HepG2 (cell line): ENCODE results near the gene DTHD1. TPM values are rescaled to one million over a fixed set of nuclear protein-coding genes. Genes with fewer than 3 reads are reported as not detected.

ENCODE experiments used
- ATAC-seq: fragments of 200-7000 bp; cut with Tn5 transposase; 3 replicates; pipeline ENCODE4 v1.9.1; 2020; ENCODE audit warnings: mild to moderate bottlenecking, moderate library complexity
- BruUV-seq: library from RNA; stranded (reverse); fragments of 400-500 nt; replicated peaks from 2 replicates; lab custom pipeline; 2021; lab: Mats Ljungman, UMichigan
- CTCF ChIA-PET: fragments of 300-600 bp; formaldehyde crosslinking; extraction: SDS; loops from one replicate; lab custom pipeline; 2021; ENCODE audit warnings: low total read pairs, inconsistent platforms, low intra/inter-chr PET ratio; lab: Yijun Ruan, JAX
- POLR2A ChIA-PET: fragments of 350-600 bp; sonication (Branson Sonifier 250); formaldehyde crosslinking; loops from one replicate; lab custom pipeline; 2020; ENCODE audit warnings: antibody characterized with exemption, inconsistent platforms; lab: Yijun Ruan, JAX
- DNase-seq: peaks from one replicate; pipeline ENCODE4 v3.0.0-alpha.2; 2015; ENCODE audit warnings: low spot score
- FAIRE-seq: peaks from 3 replicates; lab custom pipeline; 2011; peaks lifted over from hg19 to GRCh38; lab: Jason Lieb, UNC
- H2AFZ ChIP-seq: one replicate; pipeline ENCODE4 v1.6.1; 2011; ENCODE audit warnings: low read length, inconsistent platforms
- H3K27ac ChIP-seq: fragments of 300-600 bp; 3 replicates; pipeline ENCODE4 v1.8.0; 2011; ENCODE audit warnings: mixed run types, mild to moderate bottlenecking, mixed read lengths, low read length, inconsistent platforms; ENCODE audit not compliant: insufficient read depth; ENCODE audit errors: extremely low read length
- H3K27me3 ChIP-seq, 2 experiments: fragments of 200-600 bp in 1 of 2; 2 replicates in 1 of 2; 3 replicates in 1 of 2; pipeline versions ENCODE4 v1.6.0 to v1.8.0; 2011; ENCODE audit warnings: low read length in 2 of 2, mild to moderate bottlenecking in 2 of 2, moderate library complexity in 2 of 2, inconsistent platforms in 1 of 2; ENCODE audit not compliant: insufficient read depth in 2 of 2, control insufficient read depth in 1 of 2
- H3K36me3 ChIP-seq, 2 experiments: fragments of 200-600 bp in 1 of 2; replicated peaks in 1 of 2; 2 replicates in 1 of 2; 3 replicates in 1 of 2; pipeline versions ENCODE4 v1.5.1 to v1.8.0; 2011; ENCODE audit warnings: low read length in 2 of 2, inconsistent platforms in 1 of 2; ENCODE audit not compliant: insufficient read depth in 2 of 2, control insufficient read depth in 1 of 2
- H3K4me1 ChIP-seq: 2 replicates; pipeline ENCODE4 v1.5.1; 2012; ENCODE audit warnings: low read length, inconsistent platforms; ENCODE audit not compliant: insufficient read depth
- H3K4me2 ChIP-seq: 2 replicates; pipeline ENCODE4 v1.6.0; 2011; ENCODE audit warnings: low read depth, low read length, inconsistent platforms
- H3K4me3 ChIP-seq, 3 experiments: fragments of 200-600 bp in 1 of 3; sonication (generic), shearing (Covaris generic) in 1 of 3; replicated peaks in 1 of 3; 2 replicates each; pipeline ENCODE4 v1.5.1; 2011 to 2016; ENCODE audit warnings: low read length in 3 of 3, inconsistent platforms in 2 of 3, low read depth in 2 of 3, mild to moderate bottlenecking in 2 of 3, control low read depth in 1 of 3, mixed read lengths in 1 of 3; ENCODE audit not compliant: insufficient read depth in 1 of 3
- H3K79me2 ChIP-seq: one replicate; pipeline ENCODE4 v1.6.1; 2011; ENCODE audit warnings: low read length, inconsistent platforms; ENCODE audit not compliant: insufficient read depth
- H3K9ac ChIP-seq: 2 replicates; pipeline ENCODE4 v1.6.0; 2011; ENCODE audit warnings: mild to moderate bottlenecking, low read depth, low read length, inconsistent platforms; ENCODE audit not compliant: insufficient read depth
- H3K9me3 ChIP-seq: 2 replicates; pipeline ENCODE4 v1.5.1; 2012; ENCODE audit warnings: mild to moderate bottlenecking, low read length
- H4K20me1 ChIP-seq: 2 replicates; pipeline ENCODE4 v1.6.0; 2011; ENCODE audit warnings: inconsistent platforms, mild to moderate bottlenecking, low read length, moderate library complexity; ENCODE audit not compliant: insufficient read depth
- FOXM1 ChIP-seq: sonication (generic); formaldehyde crosslinking; IDR thresholded peaks from 2 replicates; pipeline ENCODE4 v1.5.0; 2020; ENCODE audit warnings: missing genetic modification reagents
- GMEB1 ChIP-seq: sonication (generic); formaldehyde crosslinking; IDR thresholded peaks from 2 replicates; pipeline ENCODE4 v1.5.1; 2020; ENCODE audit warnings: missing genetic modification reagents, mild to moderate bottlenecking, borderline replicate concordance
- MYC ChIP-seq: sonication (generic); formaldehyde crosslinking; IDR thresholded peaks from 2 replicates; pipeline ENCODE4 v1.9.0; 2021; ENCODE audit warnings: missing genetic modification reagents, borderline replicate concordance
- ZNF281 ChIP-seq: sonication (generic); formaldehyde crosslinking; IDR thresholded peaks from 2 replicates; pipeline ENCODE4 v1.4.0; 2020; ENCODE audit warnings: missing genetic modification reagents, borderline replicate concordance
- ZNF619 ChIP-seq: sonication (generic); formaldehyde crosslinking; IDR thresholded peaks from 2 replicates; pipeline ENCODE4 v1.4.0; 2020; ENCODE audit warnings: mild to moderate bottlenecking, missing genetic modification reagents
- WGBS: methylation state at CpG from one replicate; pipeline ENCODE4 v1.1.6; 2017; ENCODE audit warnings: low lambda C conversion rate; 5-methylcytosine and 5-hydroxymethylcytosine counted together
- in situ Hi-C: cut with HindIII; loops from 2 replicates; pipeline ENCODE4 v1.10.0; 2017; ENCODE audit warnings: low pct_unique_long_range_greater_than_20kb; ENCODE audit not compliant: extremely low pct_ligation_motif_present
- intact Hi-C: fragments of 100-400 bp; cut with micrococcal nuclease; formaldehyde crosslinking; loops from one replicate; pipeline ENCODE4 v1.10.0; 2022; ENCODE audit not compliant: unreplicated experiment
- polyA plus RNA-seq, 8 experiments: library from polyadenylated mRNA; depleted of rRNA in 3 of 8; stranded (reverse) in 7 of 8; unstranded in 1 of 8; fragments of >200 nt; fragmentation: Illumina TruSeq in 4 of 8; extraction: Trizol in 4 of 8; gene quantifications; 2 replicates each; pipeline versions ENCODE4 v1.2.1 to v1.2.3, GENCODE V29; 2011 to 2016; ENCODE audit warnings: low read depth in 4 of 8, missing spikeins in 1 of 8, mixed read lengths in 1 of 8; ENCODE audit not compliant: insufficient read depth in 1 of 8
- total RNA-seq, 5 experiments: library from RNA; depleted of rRNA; stranded (reverse); fragments of >200 nt; fragmentation: Illumina TruSeq; extraction: Trizol; gene quantifications; 2 replicates each; pipeline ENCODE4 v1.2.3, GENCODE V29; 2016; ENCODE audit warnings: low read depth in 1 of 5
- TF ChIP-seq, protein P1 (sequence below): sonication (generic); formaldehyde crosslinking; IDR thresholded peaks from 2 replicates; pipeline ENCODE4 v1.9.0; 2022; ENCODE audit warnings: missing genetic modification reagents, mild to moderate bottlenecking, borderline replicate concordance
- TF ChIP-seq, protein P2 (sequence below): sonication (generic); formaldehyde crosslinking; IDR thresholded peaks from 2 replicates; pipeline ENCODE4 v1.9.0; 2021; ENCODE audit warnings: missing genetic modification reagents, borderline replicate concordance
- TF ChIP-seq, protein P3 (sequence below): sonication (generic); formaldehyde crosslinking; IDR thresholded peaks from 2 replicates; pipeline ENCODE4 v1.4.0; 2020; ENCODE audit warnings: mild to moderate bottlenecking, missing genetic modification reagents, borderline replicate concordance

The DTHD1 gene
- total and polyA plus RNA-seq, 2 of the 13 experiments (the other 11 are each of a cell fraction or from before 2014, with no cell fraction given), result not detected

DNA sequence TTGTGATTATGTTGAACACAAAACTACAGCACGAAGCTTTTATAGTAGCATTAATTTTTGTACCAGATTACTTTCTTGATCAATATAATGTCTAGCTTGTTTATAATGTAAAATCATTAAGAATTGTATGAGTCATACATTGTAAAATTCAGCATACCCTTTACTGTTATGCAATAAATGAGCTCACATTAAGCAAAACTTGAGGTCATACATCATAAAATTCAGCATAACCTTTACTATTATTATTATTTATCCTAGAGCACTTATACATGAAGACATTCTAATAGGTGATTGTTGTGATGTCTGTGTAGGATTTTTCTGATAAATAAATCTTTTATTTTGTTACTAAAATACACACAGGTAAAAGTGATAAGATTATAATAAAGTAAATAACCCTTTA lies 49.4 kb downstream of the DTHD1 start (continued):
- TF ChIP-seq, protein P1, sequence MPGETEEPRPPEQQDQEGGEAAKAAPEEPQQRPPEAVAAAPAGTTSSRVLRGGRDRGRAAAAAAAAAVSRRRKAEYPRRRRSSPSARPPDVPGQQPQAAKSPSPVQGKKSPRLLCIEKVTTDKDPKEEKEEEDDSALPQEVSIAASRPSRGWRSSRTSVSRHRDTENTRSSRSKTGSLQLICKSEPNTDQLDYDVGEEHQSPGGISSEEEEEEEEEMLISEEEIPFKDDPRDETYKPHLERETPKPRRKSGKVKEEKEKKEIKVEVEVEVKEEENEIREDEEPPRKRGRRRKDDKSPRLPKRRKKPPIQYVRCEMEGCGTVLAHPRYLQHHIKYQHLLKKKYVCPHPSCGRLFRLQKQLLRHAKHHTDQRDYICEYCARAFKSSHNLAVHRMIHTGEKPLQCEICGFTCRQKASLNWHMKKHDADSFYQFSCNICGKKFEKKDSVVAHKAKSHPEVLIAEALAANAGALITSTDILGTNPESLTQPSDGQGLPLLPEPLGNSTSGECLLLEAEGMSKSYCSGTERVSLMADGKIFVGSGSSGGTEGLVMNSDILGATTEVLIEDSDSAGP, result no peak

DNA sequence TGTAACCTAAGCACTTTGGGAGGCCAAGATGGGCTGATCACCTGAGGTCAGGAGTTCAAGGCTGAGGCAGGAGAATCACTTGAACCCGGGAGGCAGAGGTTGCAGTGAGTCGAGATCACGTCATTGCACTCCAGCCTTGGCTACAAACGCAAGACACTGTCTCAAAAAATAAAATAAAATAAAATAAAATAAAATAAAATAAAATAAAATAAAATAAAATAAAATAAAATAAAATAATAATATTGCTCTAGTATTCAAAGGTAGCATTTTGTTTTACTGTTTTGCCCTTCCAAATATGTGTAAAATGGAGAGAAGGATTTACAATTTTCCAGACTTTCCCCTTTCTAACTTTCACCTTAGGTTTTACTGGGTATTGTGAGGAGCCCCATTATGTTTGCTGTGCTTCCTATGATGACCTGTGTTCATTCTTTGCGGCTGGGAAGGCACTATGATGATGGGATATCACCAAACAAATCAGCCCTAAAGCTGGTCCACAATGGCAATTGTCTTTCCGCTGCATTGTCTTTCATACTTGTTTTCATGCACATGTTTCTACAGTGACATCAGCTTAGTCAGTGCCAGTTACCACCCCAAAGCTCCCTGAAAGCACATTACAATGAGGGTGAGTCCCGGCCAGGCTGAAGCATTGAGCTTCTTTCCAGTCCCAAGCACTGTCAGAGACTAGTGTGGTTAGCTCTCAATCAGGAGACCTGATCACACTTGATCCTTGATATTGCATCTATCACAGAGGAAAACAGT lies 50.8 kb downstream of the DTHD1 start:
- Histone ChIP-seq H3K4me1 (no peaks in the 10 kb centered on the region), H3K27ac (no peak overlapping the region), H2AFZ (no peak overlapping the region), H3K9me3 (no peaks in the 10 kb centered on the region), H3K4me3 (no peak overlapping the region), H4K20me1 (no peaks in the 10 kb centered on the region), H3K36me3 (no peaks in the 10 kb centered on the region), H3K9ac (no peak overlapping the region), H3K4me2 (no peak overlapping the region), H3K79me2 (no peaks in the 10 kb centered on the region), H3K27me3 (no peaks in the 10 kb centered on the region; a peak in 1 of 5 replicates)
- no TSS peak for BruUV-seq
- FAIRE-seq (no peak), DNase-seq (no peak), ATAC-seq (no peak)
- CTCF ChIA-PET, result no interaction called here
- intact Hi-C loops (no loop called here), in situ Hi-C loops (no loop called here)
- POLR2A ChIA-PET, result no interaction called here
- 19% methylated on average over 7 of the region's 7 CpGs for WGBS
- no peak for TF ChIP-seq ZNF281 (CRISPR knock-in tag)
- TF ChIP-seq FOXM1 (CRISPR knock-in tag), result no peak
- no peak for TF ChIP-seq GMEB1
- no peak for TF ChIP-seq MYC (CRISPR knock-in tag)
- TF ChIP-seq, protein P2, sequence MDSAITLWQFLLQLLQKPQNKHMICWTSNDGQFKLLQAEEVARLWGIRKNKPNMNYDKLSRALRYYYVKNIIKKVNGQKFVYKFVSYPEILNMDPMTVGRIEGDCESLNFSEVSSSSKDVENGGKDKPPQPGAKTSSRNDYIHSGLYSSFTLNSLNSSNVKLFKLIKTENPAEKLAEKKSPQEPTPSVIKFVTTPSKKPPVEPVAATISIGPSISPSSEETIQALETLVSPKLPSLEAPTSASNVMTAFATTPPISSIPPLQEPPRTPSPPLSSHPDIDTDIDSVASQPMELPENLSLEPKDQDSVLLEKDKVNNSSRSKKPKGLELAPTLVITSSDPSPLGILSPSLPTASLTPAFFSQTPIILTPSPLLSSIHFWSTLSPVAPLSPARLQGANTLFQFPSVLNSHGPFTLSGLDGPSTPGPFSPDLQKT (CRISPR knock-in tag), result no peak
- no peak for TF ChIP-seq ZNF619 (CRISPR knock-in tag)
- TF ChIP-seq, protein P3, sequence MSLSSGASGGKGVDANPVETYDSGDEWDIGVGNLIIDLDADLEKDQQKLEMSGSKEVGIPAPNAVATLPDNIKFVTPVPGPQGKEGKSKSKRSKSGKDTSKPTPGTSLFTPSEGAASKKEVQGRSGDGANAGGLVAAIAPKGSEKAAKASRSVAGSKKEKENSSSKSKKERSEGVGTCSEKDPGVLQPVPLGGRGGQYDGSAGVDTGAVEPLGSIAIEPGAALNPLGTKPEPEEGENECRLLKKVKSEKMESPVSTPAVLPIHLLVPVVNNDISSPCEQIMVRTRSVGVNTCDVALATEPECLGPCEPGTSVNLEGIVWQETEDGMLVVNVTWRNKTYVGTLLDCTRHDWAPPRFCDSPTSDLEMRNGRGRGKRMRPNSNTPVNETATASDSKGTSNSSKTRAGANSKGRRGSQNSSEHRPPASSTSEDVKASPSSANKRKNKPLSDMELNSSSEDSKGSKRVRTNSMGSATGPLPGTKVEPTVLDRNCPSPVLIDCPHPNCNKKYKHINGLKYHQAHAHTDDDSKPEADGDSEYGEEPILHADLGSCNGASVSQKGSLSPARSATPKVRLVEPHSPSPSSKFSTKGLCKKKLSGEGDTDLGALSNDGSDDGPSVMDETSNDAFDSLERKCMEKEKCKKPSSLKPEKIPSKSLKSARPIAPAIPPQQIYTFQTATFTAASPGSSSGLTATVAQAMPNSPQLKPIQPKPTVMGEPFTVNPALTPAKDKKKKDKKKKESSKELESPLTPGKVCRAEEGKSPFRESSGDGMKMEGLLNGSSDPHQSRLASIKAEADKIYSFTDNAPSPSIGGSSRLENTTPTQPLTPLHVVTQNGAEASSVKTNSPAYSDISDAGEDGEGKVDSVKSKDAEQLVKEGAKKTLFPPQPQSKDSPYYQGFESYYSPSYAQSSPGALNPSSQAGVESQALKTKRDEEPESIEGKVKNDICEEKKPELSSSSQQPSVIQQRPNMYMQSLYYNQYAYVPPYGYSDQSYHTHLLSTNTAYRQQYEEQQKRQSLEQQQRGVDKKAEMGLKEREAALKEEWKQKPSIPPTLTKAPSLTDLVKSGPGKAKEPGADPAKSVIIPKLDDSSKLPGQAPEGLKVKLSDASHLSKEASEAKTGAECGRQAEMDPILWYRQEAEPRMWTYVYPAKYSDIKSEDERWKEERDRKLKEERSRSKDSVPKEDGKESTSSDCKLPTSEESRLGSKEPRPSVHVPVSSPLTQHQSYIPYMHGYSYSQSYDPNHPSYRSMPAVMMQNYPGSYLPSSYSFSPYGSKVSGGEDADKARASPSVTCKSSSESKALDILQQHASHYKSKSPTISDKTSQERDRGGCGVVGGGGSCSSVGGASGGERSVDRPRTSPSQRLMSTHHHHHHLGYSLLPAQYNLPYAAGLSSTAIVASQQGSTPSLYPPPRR (CRISPR knock-in tag), result no peak
